Middle frontal gyrus (tissue), 1 donor: ENCODE results near the gene MBNL2.

ENCODE experiments used
- DNase-seq: peaks from one replicate; pipeline ENCODE4 v3.0.0-alpha.2; 2015; ENCODE audit warnings: low spot score; ENCODE audit errors: extremely low spot score

Gene MBNL2

DNA sequence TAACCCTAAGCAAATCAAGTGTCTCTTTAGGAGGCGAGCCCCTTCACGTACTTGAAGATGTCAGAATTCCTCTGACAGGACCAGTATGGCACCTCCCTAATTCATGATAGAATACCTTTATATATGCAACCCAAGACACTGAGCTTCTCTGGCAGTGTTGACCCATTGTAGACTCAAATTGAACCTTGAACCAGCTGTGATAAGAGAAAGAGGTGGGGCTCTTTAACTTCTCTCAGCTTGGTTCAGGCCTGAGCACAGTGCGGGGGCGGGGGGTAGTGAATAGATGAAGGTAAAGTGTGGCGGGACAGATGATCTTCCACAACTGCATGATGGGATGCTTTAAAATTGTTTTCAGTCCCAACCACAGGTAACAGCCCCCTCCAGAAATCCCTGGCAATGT lies 12.1 kb downstream of the MBNL2 start:
- no peak for DNase-seq

DNA sequence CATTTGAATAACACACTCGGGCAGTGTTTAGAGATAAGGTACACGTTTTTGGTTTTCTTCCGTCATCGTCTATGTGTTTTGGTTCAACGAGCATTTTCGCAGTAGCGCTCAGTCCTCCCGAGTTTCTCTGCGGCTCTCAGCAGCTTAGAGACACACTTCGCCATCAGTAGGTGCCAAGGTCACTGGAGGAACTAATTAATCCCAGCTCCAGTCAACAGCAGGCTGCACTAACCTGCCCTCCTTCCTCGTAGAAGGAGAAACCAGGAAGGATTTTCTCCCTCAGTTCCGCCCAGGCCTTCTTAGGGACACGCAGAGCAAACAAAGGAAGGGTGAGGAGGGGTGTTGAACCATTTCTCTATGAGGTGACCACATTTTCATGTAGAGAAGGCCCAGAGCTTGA lies 12.6 kb downstream of the MBNL2 start:
- no peak for DNase-seq

DNA sequence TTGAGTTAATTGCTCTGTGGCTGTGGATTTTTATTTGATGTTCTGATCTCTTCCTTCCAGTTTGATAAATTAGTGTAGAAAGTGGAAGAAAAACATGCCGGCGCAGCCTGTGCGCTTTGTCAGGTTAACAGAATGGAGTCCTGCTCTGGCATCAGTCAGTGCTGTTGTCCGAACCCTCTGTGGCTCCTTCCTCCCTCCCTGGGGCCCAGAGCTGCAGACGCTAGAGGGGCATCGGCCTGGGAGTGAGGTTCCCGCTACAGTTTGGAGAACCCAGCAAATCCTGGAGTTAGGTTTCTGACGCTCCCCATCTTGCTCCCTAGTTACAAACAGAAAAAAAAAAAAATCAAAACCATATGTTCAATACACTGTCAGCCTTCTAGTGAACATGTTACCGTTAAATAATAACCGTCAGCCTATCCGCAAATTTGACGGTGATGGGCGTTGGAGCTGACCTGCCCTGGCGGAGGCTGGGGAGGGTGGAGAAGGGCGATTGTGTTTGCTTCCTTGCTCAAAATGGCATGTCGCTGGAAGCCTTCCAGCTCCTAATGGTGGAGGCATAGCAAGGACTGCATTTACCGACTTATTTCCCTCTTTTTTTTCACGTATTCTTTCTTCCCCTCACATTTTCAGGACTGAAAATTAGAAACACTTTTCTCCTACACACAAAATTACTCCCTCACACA lies 13.6 kb downstream of the MBNL2 start:
- no peak for DNase-seq

DNA sequence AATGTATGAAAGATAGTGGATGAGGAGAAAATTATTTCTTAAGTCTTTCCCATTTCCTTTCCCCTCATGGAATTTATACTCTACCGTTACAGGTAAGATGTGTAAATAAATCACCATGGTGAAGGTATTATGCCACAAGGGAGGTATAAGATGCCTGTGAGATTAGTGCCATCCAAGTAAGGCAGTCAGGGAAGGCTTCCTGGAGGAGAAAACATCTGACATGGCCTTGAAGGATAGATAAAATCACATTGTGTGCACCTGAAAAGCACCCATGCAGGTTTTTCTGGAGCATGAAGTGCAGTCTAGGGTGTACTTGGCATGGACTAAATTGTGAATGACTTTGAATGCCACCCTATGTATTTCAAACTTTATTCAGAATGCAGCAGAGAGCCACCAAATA lies 15.3 kb downstream of the MBNL2 start:
- no peak for DNase-seq

DNA sequence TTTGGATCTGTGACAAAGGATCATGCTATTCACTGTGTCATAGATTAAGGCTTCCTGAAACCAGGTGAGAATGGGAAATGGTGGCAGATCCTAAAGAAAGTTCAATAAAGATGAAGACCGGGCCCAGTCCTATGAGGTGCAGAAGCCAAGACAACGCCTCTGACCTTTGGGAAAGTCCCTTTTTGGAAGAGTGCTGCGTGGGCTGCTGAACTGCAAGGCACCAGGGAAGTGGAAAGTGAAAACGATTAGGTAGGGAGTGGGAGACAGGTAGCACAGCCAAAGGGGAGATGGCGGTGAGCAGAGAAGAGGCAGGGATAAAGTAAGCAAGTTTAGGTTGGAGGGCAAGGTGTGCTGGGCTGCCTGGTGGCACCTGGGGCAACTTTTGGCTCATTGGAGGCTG lies 16.3 kb downstream of the MBNL2 start:
- no peak for DNase-seq

DNA sequence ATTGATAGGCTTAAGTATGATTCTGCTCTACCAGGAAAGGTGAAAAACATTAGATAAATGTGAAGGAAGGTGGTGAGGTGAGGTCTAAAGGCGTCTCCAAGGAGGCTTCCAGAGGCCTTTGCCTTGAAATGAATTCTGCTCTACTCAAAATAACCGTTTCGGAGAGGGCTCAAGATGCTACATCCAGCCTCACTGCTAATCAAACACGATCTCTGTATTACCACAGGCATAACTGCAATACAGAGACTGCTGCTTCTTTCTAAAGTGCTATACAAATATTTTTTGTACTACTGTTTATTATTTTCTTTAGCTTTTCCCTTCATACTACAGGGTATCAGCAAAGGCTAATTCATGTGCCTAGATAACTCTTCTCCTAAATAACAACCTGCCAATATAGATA lies 16.8 kb downstream of the MBNL2 start:
- no peak for DNase-seq

DNA sequence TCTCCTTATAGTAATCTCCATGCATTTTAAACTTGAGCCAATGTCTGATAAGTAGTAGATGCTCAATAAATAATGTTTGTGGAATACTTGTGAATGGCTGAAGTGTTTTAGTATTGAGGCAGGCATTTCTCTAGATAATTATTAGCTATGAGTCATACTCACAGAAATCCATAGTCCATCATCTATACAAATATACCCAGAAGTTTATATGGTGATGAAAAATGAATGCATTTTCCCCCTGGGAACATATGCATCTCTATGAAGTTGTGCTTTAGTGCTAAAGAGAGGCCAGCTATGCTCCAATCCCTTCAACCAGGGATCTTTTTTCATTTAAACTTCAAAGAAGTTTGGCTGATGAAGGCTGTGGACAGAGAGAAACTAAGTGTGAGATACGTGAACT lies 17.2 kb downstream of the MBNL2 start:
- DNase-seq = no peak

DNA sequence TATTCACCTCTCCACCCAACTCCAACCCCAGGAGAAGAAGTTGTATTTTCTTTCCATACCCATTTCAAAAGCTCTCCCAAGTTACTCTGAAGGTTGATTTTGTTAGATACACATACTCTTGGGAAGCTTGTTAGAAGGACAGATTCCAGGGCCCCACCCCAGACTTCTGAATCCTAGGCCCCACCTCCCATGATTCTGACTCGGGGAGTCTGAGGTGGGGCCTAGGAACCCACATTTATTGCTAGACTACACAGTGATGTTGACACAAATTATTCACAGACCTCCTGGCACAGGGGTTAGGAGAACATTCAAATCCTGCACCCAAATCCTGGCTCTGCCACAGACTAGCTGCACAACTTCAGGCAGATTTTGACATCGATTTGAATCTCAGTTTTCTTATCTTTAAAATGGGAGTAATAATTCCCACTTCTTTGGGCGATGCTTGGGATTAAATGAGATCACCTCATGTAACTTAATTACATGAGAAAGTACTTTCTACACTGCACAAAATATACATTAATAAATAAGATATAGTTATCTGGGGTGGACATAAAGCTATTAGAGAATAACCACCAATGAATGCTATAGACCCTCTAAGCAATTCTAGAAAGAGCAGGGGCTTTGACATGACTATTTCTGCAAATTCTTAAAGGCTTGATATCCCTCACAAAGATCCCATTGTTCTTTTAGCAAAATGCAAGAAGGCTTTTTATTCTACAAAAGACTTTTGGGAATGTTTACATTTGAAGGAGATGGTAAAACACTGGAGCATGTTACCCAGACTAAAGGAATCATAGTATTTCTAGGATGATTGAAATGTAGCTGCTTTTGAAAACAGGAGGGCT lies 18.0 kb downstream of the MBNL2 start:
- no peak for DNase-seq

DNA sequence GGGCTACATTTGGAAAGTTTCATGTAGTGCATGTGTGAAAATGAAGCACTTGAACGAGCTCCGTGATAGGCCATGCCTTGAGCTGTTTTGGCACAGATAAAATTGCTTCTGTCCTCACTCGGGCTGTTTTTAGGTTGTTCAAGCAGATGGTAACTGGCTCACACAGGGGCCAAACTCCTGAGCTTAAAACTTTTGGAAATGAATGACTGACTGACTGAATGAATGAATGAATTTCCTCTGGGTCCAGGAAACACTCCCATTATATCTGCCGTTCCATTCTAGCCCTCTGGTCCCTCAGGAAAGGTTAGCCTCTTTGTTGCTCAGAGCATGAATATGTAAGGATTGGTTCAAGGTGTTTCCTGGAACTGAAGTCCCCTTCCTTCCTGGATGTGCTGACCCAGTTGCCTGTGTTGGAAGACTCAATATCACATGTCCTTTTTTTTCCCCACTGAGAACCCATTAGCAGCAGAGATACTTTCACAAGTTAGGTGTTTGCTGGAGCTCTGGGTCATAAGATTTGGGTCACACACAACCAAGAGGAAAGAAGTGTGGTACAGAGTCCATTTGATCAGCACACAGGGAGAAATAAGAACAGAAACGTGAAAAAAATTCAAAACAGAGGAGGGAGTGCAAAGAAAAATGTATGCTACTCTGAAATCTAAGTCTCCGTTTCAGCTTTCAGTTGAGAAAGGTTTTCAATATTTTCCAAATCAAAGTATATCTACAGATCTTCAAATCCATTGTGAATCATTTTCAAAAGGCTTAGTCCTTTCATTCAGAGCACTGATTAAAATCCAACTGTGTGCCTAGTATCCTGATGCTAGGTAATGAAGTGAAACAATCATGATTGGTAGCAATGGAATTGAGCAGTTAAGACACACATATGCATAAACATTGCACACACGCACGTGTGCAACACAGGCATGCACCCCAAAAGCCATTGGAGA lies 18.9 kb downstream of the MBNL2 start:
- DNase-seq = no peak

DNA sequence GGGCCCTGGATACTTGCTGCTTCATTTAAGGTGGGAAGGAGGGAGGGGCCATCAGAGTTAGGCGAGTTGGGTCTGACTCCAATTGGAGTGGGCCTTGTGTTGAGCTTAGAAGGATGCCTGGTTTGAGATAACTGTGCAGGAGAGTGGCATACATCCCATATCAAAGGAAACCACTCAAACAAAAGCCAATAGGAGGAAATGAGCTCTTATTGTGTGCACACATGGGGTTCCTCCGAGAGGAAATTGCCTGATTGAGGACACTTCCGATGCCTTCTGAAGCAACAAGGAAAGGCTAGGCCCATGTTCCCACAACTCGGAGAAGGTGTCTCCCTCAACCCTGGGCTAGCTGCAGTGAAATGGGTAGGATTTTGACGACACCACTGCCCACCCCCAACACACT lies 19.6 kb downstream of the MBNL2 start:
- no peak for DNase-seq

DNA sequence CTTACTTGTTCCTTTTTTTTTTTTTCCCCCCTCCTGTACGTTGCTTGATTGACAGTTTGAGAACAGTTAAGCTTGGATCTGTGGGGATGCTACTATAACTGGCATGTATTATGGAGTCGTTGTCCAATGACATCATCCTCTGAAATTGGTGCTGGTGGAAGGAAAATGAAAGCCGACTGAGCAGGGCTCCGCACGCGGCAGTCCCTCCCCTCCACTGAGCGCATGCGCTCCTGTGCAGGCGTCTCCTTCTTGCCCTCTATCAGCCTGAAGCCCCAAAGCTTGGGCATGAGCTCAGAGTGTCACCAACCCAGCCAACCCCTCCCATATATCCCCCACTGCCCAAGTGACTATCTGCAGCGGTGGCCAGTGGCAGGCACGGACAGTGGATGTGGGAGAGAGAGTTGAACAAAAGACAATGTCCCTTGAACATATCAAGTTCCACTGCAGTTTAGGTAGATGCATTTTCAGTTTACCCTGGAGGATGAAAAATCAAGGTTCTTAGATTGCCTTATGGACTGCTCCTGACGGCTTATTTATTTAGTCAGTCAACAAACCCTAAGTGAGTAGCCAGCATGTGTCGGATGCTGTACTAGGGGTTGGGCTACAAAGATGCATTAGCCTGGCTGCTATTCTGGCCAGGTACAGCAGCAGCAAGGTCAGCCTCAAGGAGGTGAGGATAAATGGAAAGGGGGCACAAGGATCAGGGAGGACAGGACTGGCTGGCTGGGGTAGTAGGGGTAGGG lies 20.8 kb downstream of the MBNL2 start:
- DNase-seq = peak; percentile 82

DNA sequence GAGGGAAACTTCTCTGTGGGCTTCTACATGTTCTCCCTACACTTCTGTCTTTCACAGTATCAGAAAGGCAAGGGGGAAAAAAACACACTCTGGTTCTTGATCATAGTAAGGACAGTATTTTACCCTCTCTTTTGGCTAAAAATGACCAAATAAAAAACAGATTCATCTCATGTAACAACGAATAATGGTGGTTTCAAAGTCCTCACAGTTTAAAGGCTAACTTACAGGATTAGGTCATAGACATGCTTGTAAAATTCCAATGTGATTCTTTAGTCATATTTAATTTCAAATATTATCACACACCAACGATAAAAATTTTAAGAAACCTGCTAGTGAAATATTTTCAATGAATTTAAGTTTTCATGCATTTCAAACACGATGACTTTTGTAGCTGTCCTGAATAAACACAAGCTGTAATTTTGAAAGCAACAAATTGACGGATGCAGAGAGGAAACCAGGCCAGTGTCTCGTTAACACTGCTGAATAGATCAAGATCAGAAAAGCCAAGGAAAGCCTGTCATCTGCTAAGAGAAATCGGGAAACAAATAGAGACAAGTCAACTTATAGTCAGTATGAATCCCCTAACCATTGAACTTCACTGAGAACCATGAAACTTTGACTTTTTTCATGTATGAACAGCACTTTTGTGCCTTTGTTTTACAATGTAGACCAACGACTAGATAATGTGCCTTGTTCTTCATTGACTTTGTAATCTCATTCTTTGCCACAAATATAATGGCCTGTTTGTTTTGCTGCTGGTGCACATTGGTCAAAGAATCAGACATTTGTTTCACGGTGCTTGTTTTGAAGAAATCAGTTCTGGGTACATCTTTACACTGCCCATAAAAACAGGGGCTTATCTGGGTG lies 22.0 kb downstream of the MBNL2 start:
- peak; percentile 75 for DNase-seq

DNA sequence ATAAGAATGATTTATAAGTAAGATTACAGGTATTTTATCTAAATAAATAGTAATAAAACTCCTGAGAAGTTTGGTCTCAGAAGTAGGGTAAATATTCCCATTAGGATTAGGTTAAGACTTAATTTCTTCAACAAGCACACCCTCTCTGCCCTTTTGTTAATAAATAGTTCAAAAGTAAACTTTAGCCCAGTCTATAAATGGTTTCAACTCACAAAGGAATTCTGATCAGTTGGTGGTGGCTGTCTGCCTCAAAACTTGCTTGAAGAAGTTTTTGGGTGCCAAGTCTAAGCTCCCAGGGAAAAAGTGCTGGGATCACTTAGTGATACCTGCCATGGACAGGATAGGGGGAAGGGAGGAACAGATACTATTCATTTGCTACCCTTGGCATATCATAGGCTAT lies 22.9 kb downstream of the MBNL2 start:
- no peak for DNase-seq

DNA sequence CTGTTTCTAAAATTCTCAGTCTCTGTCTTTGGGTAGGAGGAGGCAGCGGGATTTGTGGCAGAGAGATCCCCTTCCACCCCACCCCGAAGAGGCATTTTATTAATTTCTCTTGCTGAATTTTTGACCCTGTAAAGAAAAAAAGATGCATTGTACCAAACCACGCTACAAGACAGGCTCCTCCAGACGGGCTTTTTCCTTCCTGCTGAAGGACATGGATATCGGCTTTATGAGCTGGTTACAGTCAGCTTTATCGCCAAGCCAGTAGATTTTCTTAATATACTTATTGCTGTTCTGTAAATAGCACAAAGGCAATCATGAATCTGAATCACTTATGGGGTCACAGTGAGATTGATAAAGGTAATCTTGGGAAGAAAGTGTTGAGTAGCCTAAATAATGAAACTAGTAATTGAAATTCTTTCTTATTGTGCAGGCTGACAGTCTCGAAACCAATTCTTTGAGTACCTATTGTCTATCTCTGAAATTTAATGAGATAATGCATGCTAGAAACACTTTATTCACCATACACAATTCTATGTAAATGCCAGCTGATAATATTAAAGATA lies 24.5 kb downstream of the MBNL2 start:
- DNase-seq = no peak

DNA sequence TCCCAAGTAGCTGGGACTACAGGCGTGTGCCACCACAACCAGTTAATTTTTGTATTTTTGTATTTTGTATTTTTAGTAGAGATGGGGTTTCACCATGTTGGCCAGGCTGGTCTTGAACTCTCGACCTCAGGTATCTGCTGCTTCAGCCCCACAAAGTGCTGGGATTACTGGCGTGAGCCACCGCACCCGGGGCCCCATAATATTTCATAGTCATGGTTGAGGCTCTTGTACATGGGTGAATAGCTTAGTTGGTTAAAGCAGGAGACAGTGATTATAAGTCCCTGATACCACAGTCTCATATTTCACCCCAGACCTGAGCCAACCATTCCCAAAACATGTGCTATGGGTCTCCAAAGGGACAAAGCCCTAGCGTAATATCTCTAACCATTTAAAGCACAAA lies 26.1 kb downstream of the MBNL2 start:
- no peak for DNase-seq

DNA sequence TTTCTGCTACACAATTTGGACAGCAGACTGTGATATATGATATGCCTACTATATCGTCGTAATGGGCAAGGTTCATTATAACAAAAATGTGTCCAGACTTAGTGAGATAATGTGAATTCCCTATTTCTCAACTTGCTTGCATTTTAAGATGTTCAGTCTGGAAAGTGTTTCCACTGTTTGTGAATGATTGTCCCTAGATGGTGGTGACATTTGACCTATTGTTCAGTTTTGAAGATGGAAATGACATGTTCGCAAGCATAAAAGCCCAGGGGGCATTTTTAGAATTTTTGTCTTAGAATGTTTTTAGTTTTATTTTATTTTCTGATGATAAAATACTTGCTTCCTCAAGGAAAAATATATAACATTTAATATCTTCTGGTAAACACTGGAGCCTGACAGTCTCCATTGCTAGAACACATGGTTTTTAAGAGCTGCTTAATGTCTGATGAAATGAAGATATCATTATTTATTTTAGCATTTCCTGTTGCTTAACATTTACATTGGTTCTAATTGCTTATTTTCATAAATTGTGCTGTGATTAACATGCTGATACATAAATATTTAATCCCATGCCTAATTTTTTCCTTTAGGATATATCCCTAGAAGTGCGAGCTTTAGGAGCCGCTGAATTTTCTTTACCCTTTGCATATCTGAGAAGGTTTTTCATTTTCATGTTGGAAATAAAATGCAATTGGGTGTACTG lies 27.1 kb downstream of the MBNL2 start:
- no peak for DNase-seq

DNA sequence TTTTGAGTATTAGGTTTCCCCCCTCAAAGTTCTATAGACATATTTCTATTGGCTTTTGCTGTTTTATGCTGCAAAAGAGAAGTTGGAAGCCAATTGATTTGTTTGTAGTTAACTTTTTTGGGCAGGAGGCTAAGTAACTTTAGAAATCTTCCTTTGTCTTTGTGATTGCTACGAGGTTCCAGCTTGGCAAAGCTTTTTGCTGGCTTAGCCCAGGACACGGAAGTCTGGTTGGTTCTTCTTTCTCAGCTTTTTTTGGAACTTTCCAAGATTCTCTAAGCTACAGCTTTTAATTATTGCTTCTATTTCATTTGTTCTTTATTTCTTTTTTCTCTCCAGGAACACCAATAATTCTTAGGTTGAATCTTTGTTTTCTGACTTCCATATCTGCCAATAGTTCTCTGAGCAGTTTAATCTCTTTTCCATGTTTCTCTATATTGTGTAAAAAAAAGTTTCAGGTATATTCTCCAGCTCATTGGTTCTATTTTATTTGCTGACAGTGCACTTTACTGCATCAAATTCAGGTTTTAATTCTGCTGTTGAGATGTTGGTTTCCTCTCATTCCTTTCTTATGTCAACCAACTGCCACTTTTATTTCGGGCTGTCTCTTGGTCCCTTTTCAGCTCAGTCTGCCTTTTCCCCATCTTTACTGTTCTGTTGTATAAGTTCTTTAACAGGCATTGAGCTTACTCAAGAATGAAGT lies 27.8 kb downstream of the MBNL2 start:
- DNase-seq = no peak

DNA sequence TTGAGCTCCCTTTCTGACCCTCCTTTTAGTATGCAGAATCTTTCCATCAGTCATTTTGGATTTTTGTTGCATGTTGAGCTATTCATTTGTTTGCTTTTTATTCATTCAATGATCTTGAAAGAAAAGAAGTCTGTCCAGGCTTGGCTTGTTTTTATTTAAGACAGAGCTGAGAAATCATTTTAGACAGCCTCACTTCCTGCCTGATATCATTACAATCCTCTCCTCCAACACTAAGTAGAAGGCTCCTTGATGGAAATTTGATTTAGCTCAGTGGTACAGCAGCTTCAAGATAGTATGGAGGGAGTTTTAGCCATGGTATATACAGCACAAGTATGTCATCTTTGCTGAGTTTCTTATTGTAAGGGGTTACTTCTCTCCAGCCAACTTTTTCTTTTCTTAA lies 28.4 kb downstream of the MBNL2 start:
- DNase-seq = no peak

DNA sequence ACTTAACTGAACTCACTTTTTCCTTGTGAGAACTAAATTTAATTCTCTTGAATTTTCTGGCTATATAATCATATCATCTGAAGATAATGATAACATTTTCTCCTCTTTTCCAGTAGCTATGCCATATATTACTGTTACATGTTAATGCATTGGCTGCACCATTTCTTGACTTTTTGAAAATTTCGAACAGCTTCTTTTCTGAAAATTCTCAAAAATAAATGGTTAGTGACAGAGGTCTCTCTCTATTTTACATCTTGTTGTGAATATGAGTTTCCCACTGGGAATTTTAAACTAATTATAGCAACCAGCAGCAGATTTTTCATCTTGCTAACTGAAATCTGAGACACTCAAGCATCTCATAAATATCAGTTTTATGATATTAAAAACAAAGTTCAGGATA lies 30.6 kb downstream of the MBNL2 start:
- no peak for DNase-seq
